Measurements from ENCODE around the gene PIM2. TPM values are rescaled to one million over a fixed set of nuclear protein-coding genes. Genes with fewer than 3 reads are reported as not detected.
"Not testable (repeated sequence)": the region's sequence is repeated elsewhere in the genome, so short reads cannot be mapped to it uniquely, and the experiment has no call there.

The PIM2 gene
- total RNA-seq, 1 donor, result 239 TPM

DNA sequence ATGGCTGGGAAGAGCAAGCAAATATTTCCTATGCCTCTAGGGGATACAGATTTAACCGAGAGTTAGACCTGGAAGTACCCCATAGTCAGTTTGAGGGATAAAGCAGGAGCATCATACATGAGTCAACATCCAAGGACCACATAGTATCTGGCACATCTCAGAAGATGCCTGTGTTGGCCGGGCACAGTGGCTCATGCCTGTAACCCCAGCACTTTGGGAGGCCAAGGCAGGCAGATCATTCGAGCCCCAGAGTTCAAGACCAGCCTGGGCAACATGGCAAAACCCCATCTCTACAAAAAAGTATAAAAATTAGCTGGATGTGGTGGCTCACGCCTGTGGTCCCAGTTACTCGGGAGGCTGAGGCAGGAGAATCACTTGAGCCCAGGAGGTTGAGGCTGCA lies 32.2 kb downstream of the PIM2 start:
- H3K4me3 ChIP-seq (ENCODE audit: low read length); H3K4me1 ChIP-seq (ENCODE audit: insufficient read depth, low read length); H3K27me3 ChIP-seq (ENCODE audit: insufficient read depth, low read length); H3K9me3 ChIP-seq (ENCODE audit: low read depth, low read length): not testable (repeated sequence)

DNA sequence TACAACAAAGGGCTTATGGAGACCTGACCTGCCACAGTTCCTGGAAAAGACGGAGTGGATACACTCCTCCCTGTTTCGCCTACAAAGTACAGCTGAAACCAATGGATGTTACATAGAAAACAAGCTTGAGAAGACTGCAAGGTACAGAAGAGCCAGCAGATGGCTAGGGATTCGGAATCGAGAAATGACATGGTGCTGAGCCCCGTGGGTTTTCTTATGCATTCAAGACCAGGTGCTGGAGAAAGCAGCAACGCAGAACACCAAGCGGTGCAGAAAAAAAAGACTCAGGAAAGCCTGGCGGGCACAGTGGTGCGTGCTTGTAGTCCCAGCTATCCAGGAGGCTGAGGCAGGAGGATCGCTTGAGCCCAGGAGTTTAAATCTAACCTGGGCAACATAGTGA lies 35.1 kb downstream of the PIM2 start:
- Histone ChIP-seq H3K27me3 (ENCODE audit: insufficient read depth, low read length) (no peaks in the 10 kb centered on the region), H3K4me1 (ENCODE audit: insufficient read depth, low read length) (no peaks in the 10 kb centered on the region), H3K9me3 (ENCODE audit: low read depth, low read length) (no peaks in the 10 kb centered on the region), H3K4me3 (ENCODE audit: low read length) (no peak overlapping the region)

DNA sequence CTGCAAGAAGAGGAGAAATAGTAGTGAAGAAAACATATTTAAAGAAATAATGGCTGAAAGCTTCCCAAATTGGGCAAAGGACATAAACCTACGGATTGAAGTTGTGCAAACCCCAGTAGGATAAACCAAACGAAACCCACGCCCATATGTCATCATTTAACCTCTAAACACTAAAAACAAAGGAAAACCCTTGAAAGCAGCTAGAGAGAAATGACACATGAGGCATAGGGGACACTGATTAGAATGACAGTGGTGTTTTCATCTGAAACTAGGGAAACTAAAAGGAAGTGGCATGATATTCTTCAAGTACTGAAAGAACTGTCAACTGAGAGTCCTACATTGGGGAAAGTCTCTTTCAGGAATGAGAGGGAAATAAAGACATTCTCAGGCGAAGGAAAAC lies 41.9 kb downstream of the PIM2 start:
- not testable (repeated sequence) for H3K27me3 ChIP-seq (ENCODE audit: insufficient read depth, low read length); H3K9me3 ChIP-seq (ENCODE audit: low read depth, low read length); H3K4me3 ChIP-seq (ENCODE audit: low read length); H3K4me1 ChIP-seq (ENCODE audit: insufficient read depth, low read length)

DNA sequence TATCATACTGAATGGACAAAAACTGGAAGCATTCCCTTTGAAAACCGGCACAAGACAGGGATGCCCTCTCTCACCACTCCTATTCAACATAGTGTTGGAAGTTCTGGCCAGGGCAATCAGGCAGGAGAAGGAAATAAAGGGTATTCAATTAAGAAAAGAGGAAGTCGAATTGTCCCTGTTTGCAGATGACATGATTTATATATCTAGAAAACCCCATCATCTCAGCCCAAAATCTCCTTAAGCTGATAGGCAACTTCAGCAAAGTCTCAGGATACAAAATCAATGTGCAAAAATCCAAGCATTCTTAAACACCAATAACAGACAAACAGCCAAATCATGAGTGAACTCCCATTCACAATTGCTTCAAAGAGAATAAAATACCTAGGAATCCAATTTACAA lies 46.8 kb downstream of the PIM2 start:
- not testable (repeated sequence) for H3K4me1 ChIP-seq (ENCODE audit: insufficient read depth, low read length); H3K27me3 ChIP-seq (ENCODE audit: insufficient read depth, low read length); H3K4me3 ChIP-seq (ENCODE audit: low read length); H3K9me3 ChIP-seq (ENCODE audit: low read depth, low read length)

DNA sequence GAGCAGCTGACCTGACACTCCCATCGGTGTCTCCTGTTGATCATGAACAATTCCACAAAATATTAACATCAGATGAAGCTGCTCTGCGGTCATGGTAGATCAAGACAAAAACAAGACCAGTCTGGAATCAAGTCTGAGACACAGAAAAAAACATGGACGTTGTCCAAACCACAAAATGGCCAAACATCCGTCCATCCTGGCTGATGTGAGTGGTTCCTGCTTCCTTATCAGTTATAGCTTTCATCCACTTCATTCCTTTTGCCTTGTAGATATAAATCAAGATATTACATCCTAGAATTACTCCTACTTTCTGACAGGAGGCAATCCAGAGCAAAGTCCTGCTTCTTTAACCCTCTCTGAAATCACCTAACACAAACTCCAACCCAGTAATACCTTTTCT lies 54.6 kb downstream of the PIM2 start:
- H3K27me3 ChIP-seq (ENCODE audit: insufficient read depth, low read length), result no peaks in the 10 kb centered on the region

More for the DNA sequence above, 54.6 kb downstream of the PIM2 start:
- H3K9me3 ChIP-seq (ENCODE audit: low read depth, low read length), result no peaks in the 10 kb centered on the region
- no peak overlapping the region for H3K4me3 ChIP-seq (ENCODE audit: low read length)
- no peaks in the 10 kb centered on the region for H3K4me1 ChIP-seq (ENCODE audit: insufficient read depth, low read length)

Other genes with a start within 250 kb of the PIM2 start
- 64.3 TPM for gene WAS, start 235.2 kb downstream of the PIM2 start, total RNA-seq
- 7.0 TPM for gene SUV39H1, start 222.3 kb downstream of the PIM2 start, total RNA-seq
- not detected for gene GLOD5, start 157.3 kb downstream of the PIM2 start, total RNA-seq
- gene GATA1, start 132.4 kb downstream of the PIM2 start, total RNA-seq, result 1.6 TPM
- 21.5 TPM for gene HDAC6, start 117.0 kb downstream of the PIM2 start, total RNA-seq
- not detected for gene ERAS, start 92.5 kb downstream of the PIM2 start, total RNA-seq
- 3.3 TPM for gene PCSK1N, start 83.4 kb downstream of the PIM2 start, total RNA-seq
- gene TIMM17B, start 21.3 kb downstream of the PIM2 start, total RNA-seq, result 18.3 TPM
- 37.6 TPM for gene PQBP1, start 21.1 kb downstream of the PIM2 start, total RNA-seq
- gene SLC35A2, start 7.4 kb downstream of the PIM2 start, total RNA-seq, result 8.5 TPM
- 56.1 TPM for gene OTUD5, start 38.6 kb upstream of the PIM2 start, total RNA-seq
- 1.2 TPM for gene KCND1, start 52.8 kb upstream of the PIM2 start, total RNA-seq
- 24.9 TPM for gene GRIPAP1, start 83.2 kb upstream of the PIM2 start, total RNA-seq
- gene TFE3, start 124.3 kb upstream of the PIM2 start, total RNA-seq, result 29.3 TPM
- 2.9 TPM for gene CCDC120, start 140.0 kb upstream of the PIM2 start, total RNA-seq
- gene PRAF2, start 155.0 kb upstream of the PIM2 start, total RNA-seq, result 5.5 TPM
- gene WDR45, start 160.9 kb upstream of the PIM2 start, total RNA-seq, result 48.7 TPM
- 8.9 TPM for gene GPKOW, start 204.7 kb upstream of the PIM2 start, total RNA-seq
- 0.42 TPM for gene MAGIX, start 243.7 kb upstream of the PIM2 start, total RNA-seq